SIG-M5 treated with dmso at 0.1 percent for 504 hours (cell line): ENCODE measurements around the gene ASTN2.

Source experiments
- DNase-seq: peaks from one replicate; lab custom pipeline; 2025; ENCODE audit not compliant: unreplicated experiment; lab: John Stamatoyannopoulos, UW

Gene ASTN2

GRCh38 chr9:116774421-116775180 is 640.3 kb downstream of the ASTN2 start:
- DNase-seq, result no peak

DNA sequence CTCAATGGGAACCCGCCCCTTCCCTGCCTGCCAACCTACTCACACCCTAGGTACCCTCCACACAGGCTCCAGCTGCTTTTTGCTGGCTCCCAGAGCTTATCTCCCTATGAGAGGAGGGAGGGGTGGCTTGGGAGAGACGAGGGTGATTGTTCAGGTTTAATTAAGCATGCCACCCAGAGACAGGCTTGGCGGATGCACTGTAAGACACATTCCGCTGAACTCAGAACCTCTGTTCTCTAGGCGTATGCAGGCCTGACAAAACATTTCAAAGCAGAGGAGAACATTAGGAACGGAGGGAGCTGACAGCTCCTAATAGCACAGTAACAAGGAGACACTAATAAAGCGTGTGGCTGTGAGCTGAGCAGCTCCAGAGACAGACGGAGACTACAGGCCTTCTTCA is 647.6 kb downstream of the ASTN2 start:
- DNase-seq, result no peak

GRCh38 chr9:116765011-116765410 is 649.8 kb downstream of the ASTN2 start:
- DNase-seq, result no peak

DNA sequence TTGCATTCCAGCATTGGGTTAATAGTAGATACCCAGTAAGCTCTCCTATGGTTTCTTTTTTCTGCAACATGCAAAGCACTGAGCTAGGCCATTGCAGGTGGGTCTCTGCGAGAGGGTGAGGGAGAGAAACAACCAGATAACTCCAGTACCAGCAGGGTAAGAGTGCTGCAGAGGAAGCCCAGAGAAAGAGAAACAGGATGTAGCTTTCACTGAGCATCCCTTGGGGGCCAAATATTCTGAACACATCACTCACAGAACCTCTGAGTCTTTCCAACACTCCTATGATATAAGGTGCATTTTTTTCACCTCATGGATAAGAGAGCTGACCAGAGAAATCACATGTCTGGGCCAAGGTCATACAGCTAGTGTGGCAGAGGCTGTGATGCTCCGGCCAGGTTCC is 651.1 kb downstream of the ASTN2 start:
- DNase-seq, result no peak

- DNase-seq, result no peak
These were observed 654.2 kb downstream of the ASTN2 start for GRCh38 chr9:116760636-116761035.

- DNase-seq, result no peak
These were observed 657.8 kb downstream of the ASTN2 start for GRCh38 chr9:116757030-116757429.

DNA sequence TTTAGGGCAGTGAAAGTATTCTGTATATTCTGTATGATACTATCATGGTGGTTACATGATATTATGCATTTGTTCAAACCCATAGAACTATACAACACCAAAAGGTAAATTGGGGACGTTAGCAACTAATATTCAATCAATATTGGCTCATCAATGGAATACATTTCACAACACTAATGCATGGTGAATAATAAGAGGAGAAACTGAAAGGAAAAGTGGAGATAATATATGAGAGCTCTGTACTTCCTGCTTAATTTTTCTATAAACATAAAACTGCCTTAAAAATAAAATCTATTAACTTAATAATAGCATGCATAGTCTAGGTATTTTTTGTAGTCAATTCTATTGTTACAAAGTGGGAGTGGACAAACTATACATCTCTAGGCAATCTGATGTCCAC is 661.5 kb downstream of the ASTN2 start:
- DNase-seq, result no peak

- DNase-seq, result no peak
These were observed 664.3 kb downstream of the ASTN2 start for GRCh38 chr9:116750510-116750909.

GRCh38 chr9:116749772-116750171 is 665.1 kb downstream of the ASTN2 start:
- no peak for DNase-seq

GRCh38 chr9:116749176-116749575 is 665.7 kb downstream of the ASTN2 start:
- no peak for DNase-seq

GRCh38 chr9:116741742-116742141 is 673.1 kb downstream of the ASTN2 start:
- DNase-seq, result no peak

DNA sequence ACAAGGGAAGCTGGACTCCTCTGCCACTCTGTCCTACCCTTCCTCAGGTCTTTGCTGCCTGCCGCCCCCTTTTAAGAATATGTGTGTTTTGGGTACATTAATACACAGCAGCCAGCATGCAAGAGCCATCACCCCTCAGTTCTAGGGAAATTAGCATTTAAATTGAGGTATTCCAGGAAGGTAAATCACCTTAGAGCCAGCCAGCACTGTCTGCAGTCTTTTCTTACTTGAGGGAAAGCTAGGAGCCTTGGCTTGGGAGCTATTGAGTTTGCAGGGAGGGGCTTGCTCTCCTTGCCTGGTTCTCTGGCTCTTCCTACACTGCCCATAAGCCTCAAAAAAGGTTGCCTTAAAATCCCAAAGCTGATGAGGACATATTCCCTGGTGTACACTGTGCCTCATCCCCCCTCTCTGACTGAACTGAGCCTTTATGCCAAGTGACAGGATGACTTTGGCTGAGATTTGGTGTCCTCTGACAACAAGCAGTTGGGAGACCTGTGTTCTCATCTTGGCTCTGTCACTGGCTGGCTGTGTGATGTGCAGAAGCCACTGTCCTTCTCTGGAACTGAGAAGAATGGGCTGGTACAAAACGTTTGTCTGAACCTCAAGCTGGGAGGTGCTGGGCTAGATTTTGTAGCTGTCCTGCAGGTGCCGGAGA is 673.6 kb downstream of the ASTN2 start:
- no peak for DNase-seq

- DNase-seq, result peak; percentile 24
These were observed 677.7 kb downstream of the ASTN2 start for GRCh38 chr9:116737152-116737546.

- DNase-seq, result no peak
These were observed 678.3 kb downstream of the ASTN2 start for GRCh38 chr9:116736399-116737151.

DNA sequence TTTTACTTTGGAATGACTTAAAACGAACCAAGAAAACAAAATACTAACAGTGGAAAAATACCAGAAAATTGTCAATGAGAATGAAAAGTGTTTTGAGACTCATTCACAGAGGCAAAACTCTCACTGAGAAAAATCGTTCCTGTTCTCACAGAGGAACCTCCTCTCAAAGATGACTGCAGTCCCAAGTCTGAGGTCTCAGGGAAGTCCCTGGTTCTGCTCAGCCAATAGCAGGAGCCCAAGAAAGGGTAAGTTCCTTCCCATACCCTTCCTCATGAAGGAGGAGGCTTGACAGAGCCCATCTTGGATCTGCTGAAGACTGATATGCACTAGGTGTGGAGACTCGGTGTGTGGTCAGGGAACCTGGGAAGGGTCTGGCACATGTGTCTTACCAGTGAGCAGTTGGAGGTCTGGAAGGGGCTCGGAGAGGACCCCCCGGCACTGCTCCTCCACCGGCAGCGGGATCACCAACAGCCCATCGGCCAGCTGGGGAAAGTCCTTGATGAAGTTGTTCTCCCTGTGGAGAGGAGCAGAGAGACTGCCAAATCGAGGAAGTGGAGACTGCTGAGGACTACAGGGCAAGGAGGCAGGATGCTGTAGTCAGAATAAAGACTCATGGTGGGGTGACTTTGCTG is 681.7 kb downstream of the ASTN2 start:
- DNase-seq, result no peak

GRCh38 chr9:116726602-116727001 is 688.3 kb downstream of the ASTN2 start:
- no peak for DNase-seq

DNA sequence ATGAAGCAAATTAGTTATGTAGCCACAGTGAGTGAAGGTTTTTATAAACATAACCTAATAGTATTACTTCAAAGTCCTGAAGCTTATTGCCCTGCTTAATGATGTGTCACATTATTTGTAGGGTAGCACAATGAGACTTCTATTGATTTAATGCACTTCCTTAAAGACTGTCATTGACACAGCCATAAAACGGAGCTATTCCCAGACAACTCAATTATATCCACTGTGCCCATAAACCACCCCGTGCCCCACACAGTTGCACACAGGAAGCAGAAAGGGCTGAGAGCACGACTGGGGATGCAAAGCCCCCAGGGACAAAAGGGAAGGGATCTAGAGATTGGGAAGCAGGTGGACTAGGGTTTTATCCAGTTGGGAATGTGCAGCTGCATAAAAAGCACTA is 690.7 kb downstream of the ASTN2 start:
- DNase-seq, result no peak

- DNase-seq, result no peak
These were observed 692.9 kb downstream of the ASTN2 start for GRCh38 chr9:116721944-116722343.

DNA sequence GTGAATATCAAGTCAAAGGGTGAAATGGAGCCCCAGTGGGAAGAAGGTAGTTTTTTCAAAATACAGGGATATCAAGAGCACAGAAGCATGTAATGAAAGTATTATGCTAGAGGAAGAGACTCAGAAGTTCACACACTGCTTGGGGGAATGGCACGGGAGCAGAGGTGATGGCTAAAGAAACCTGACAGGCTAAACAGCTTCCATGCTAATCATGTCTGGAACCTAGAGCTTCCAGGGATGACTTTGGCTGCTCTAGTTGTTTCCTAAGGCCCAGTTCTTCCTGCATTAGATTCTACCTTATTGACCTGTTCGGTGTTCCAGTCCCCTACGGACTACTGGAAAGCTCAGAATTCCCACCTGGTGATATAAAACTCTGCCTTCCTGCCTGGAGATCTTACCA is 693.4 kb downstream of the ASTN2 start:
- DNase-seq, result no peak

DNA sequence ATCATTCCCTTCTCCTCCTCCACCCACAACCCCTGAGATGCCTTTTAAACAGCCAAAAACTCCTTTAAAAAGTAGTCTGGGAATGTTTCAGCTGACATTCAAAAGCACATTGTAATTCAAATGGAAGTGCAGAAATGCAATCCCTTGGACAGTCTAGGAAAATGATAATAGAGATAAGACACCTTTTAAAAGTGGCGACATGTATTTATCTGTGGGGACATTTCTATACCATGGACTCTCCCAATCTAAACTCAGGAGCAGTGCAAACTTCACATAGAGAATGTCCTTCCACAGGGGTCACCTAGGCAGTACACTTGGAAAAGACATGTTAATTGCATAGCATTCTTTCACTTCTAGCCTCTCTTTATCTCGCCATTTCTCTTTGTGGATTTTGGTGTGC is 694.7 kb downstream of the ASTN2 start:
- no peak for DNase-seq

GRCh38 chr9:116718111-116718510 is 696.7 kb downstream of the ASTN2 start:
- DNase-seq, result no peak

DNA sequence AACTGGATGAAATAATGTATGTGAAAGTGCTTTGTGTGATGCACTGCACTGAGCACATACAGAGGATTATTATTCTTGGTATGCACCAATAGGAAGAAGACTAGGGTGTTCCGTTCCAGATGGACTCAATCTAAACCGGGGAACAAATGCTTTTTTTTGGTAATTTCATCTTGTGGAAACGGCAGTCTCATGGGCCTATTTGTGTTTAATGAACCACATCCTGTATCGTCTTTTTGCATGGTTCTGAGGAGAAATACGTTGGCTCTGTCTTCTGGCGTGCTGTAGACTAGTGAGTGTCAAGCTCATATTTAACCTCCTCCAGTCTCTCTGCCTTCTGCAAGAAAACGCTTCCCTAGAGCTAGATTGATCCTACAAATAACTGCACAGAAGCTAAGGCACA is 697.7 kb downstream of the ASTN2 start:
- no peak for DNase-seq
